ENCODE measurements around the gene TFCP2L1.
"Not testable (repeated sequence)": the region's sequence is repeated elsewhere in the genome, so short reads cannot be mapped to it uniquely, and the experiment has no call there.

Gene TFCP2L1

DNA sequence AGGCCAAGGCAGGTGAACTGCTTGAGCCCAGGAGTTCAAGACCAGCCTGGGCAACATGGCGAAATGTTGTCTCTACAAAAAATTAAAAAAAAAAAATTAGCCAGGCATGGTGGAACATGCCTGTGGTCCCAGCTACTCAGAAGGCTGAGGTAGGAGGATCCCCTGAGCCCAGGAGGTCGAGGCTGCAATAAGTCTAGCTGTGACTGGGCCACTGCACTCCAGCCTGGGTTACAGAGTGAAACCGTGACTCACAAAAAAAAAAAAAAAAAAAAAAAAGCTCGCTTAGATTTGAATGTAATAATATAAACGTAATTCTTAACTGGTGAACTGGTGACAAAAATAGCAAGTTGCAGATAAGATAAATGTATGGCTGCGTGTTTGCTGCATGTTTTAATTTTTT is 56.5 kb downstream of the TFCP2L1 start:
- no peaks in the 10 kb centered on the region for H3K9me3 ChIP-seq (ENCODE audit: control insufficient read depth, low read depth, low read length)
- no peaks in the 10 kb centered on the region for H3K4me1 ChIP-seq (ENCODE audit: control insufficient read depth, low read depth, low read length)
- H3K27me3 ChIP-seq (ENCODE audit: control insufficient read depth, insufficient read depth, low read length) = no peaks in the 10 kb centered on the region
- H3K9ac ChIP-seq (ENCODE audit: low read length) = no peak overlapping the region
- no peak overlapping the region for H3K27ac ChIP-seq (ENCODE audit: low read length)
- no peak overlapping the region for H3K4me3 ChIP-seq (ENCODE audit: low read length)
- H3K36me3 ChIP-seq (ENCODE audit: control insufficient read depth, low read depth, low read length) = no peaks in the 10 kb centered on the region

DNA sequence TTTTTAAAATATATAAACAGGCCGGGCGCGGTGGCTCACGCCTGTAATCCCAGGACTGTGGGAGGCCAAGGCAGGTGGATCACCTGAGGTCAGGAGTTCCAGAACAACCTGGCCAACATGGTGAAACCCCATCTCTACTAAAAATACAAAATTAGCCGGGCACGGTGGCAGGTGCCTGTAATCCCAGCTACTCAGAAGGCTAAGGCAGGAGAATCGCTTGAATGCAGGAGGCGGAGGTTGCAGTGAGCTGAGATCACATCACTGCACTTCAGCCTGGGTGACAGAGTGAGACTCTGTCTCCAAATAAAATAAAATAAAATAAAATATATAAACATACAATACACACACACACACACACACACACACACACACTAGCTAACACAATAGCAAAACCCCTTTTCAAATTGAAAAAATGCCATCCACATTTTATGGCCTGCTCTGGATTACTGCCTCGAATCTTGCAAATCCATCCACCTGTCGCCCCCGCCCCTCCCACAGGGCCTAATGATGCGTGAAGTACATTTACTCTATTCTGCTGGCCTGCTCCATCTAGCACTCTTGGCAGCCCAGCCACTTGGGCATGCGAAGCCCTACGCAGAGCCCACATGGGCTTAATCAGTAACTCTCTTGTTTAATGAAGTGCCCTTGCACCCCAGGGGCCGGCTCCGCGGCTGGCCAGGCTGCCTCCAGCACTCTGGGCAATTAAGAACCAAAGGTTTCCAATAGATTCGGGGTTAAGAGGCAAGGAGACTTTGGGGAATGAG is 57.4 kb downstream of the TFCP2L1 start:
- not testable (repeated sequence) for H3K27me3 ChIP-seq (ENCODE audit: control insufficient read depth, insufficient read depth, low read length); H3K36me3 ChIP-seq (ENCODE audit: control insufficient read depth, low read depth, low read length); H3K9ac ChIP-seq (ENCODE audit: low read length); H3K4me1 ChIP-seq (ENCODE audit: control insufficient read depth, low read depth, low read length); H3K4me3 ChIP-seq (ENCODE audit: low read length); H3K27ac ChIP-seq (ENCODE audit: low read length); H3K9me3 ChIP-seq (ENCODE audit: control insufficient read depth, low read depth, low read length)

DNA sequence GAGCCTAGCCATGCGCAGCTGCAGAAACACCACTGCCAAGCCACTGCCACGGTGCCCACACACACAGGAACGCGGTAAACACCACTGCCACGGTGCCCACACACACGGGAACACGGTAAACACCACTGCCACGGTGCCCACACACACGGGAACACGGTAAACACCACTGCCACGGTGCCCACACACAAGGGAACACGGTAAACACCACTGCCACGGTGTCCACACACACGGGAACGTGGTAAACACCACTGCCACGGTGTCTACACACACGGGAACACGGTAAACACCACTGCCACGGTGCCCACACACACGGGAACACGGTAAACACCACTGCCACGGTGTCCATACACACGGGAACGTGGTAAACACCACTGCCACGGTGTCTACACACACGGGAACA is 59.3 kb downstream of the TFCP2L1 start:
- not testable (repeated sequence) for H3K36me3 ChIP-seq (ENCODE audit: control insufficient read depth, low read depth, low read length); H3K4me3 ChIP-seq (ENCODE audit: low read length); H3K9ac ChIP-seq (ENCODE audit: low read length); H3K4me1 ChIP-seq (ENCODE audit: control insufficient read depth, low read depth, low read length); H3K27ac ChIP-seq (ENCODE audit: low read length); H3K9me3 ChIP-seq (ENCODE audit: control insufficient read depth, low read depth, low read length); H3K27me3 ChIP-seq (ENCODE audit: control insufficient read depth, insufficient read depth, low read length)

DNA sequence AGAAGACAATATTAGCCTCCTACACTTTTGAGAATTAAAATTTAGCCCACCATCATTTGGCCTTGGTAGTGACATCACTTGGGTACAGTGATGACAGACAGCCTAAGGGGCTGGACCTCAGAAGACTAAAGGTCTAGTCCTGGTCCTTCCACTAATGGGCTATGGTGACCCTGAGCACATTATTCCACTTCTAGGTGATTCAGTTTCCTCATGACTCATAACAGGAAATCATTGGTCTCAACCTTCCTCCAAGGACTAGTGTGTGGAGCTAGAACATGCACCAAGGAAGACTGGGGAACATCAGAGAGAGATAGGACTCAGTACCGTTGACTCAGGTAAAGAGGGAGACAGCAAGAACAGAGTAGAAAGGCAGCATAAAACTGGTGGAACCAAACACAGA is 64.0 kb downstream of the TFCP2L1 start:
- no peak overlapping the region for H3K9ac ChIP-seq (ENCODE audit: low read length)

DNA sequence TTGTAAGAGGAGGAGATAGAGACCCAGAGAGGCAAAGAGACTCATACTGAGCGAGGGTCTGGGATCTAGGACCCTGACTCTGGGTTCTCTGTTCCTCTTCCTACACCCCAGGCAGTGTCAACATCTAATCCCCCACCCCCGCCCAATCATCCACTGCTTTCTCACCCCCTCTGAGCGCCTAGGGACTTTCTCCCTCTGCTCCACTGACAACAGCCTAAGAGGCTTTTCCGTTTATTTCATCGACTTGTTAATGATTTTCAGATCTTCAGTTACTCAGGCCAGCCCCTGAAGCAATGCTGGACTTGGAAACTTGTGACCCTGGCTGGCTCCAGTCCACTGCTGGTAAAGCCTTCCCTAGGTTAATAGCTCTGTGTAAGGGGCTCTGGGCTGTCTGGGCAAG is 65.1 kb downstream of the TFCP2L1 start:
- Histone ChIP-seq H3K4me1 (ENCODE audit: control insufficient read depth, low read depth, low read length) (no peaks in the 10 kb centered on the region), H3K27me3 (ENCODE audit: control insufficient read depth, insufficient read depth, low read length) (no peaks in the 10 kb centered on the region), H3K36me3 (ENCODE audit: control insufficient read depth, low read depth, low read length) (no peaks in the 10 kb centered on the region), H3K9ac (ENCODE audit: low read length) (no peak overlapping the region), H3K4me3 (ENCODE audit: low read length) (no peak overlapping the region), H3K27ac (ENCODE audit: low read length) (no peak overlapping the region), H3K9me3 (ENCODE audit: control insufficient read depth, low read depth, low read length) (no peaks in the 10 kb centered on the region)

More for the DNA sequence above, 64.0 kb downstream of the TFCP2L1 start:
- no peaks in the 10 kb centered on the region for H3K4me1 ChIP-seq (ENCODE audit: control insufficient read depth, low read depth, low read length)
- no peak overlapping the region for H3K27ac ChIP-seq (ENCODE audit: low read length)
- H3K4me3 ChIP-seq (ENCODE audit: low read length) = no peak overlapping the region
- no peaks in the 10 kb centered on the region for H3K9me3 ChIP-seq (ENCODE audit: control insufficient read depth, low read depth, low read length)
- H3K36me3 ChIP-seq (ENCODE audit: control insufficient read depth, low read depth, low read length) = no peaks in the 10 kb centered on the region
- H3K27me3 ChIP-seq (ENCODE audit: control insufficient read depth, insufficient read depth, low read length) = no peaks in the 10 kb centered on the region

DNA sequence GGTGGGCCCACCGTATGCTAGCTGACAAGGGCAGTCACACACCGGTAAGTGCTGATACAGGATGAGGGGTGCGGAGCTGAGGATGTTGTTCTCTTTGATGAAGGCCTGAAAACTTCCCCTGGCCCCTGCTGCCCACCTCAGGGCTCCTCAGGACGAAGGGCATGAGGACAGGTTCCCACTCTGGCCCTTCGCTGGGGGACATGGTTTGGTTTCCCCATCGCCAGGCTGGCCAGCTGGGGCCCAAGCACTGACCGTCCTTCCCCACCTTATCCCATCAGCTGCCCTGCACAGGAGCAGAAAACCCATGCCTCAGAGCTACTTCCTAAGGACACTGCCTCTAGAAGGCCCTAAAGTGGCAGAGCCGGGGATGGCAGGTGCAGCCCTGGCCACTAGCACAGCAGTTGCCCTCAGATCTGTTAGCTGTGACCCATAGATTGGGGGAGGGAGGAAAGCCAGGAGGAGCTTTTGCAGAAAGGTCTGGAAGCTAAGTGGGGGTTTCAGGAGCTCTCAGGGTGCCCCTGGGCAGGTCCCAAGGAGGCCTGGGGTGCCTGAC is 66.5 kb downstream of the TFCP2L1 start:
- H3K27ac ChIP-seq (ENCODE audit: low read length) = no peak overlapping the region
- H3K9ac ChIP-seq (ENCODE audit: low read length) = no peak overlapping the region
- H3K36me3 ChIP-seq (ENCODE audit: control insufficient read depth, low read depth, low read length) = no peaks in the 10 kb centered on the region
- H3K4me1 ChIP-seq (ENCODE audit: control insufficient read depth, low read depth, low read length) = no peaks in the 10 kb centered on the region
- no peak overlapping the region for H3K4me3 ChIP-seq (ENCODE audit: low read length)
- H3K9me3 ChIP-seq (ENCODE audit: control insufficient read depth, low read depth, low read length) = no peaks in the 10 kb centered on the region
- H3K27me3 ChIP-seq (ENCODE audit: control insufficient read depth, insufficient read depth, low read length) = no peaks in the 10 kb centered on the region

DNA sequence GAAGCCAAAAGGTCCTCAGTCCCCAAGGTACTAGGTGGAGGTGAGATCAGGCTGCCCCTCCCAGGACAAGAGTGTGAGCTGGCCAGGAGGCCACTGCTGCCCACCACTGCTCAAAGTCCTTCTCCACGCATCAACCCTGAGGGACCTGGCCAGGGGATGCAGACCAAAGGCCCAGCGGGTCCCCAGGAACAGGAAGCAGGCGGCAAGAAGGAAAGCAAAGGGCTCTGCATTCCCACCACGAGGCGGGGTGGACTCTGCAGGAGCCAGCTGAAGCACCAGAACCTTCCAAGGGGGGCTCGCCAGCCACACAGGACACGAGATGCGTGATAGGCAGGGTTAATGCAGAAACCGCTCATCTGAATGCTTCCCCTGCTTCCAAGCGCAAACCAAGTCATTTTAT is 67.4 kb downstream of the TFCP2L1 start:
- H3K4me3 ChIP-seq (ENCODE audit: low read length) = no peak overlapping the region
- no peaks in the 10 kb centered on the region for H3K9me3 ChIP-seq (ENCODE audit: control insufficient read depth, low read depth, low read length)
- no peaks in the 10 kb centered on the region for H3K4me1 ChIP-seq (ENCODE audit: control insufficient read depth, low read depth, low read length)
- no peaks in the 10 kb centered on the region for H3K36me3 ChIP-seq (ENCODE audit: control insufficient read depth, low read depth, low read length)
- no peak overlapping the region for H3K27ac ChIP-seq (ENCODE audit: low read length)
- H3K9ac ChIP-seq (ENCODE audit: low read length) = no peak overlapping the region
- H3K27me3 ChIP-seq (ENCODE audit: control insufficient read depth, insufficient read depth, low read length) = no peaks in the 10 kb centered on the region

DNA sequence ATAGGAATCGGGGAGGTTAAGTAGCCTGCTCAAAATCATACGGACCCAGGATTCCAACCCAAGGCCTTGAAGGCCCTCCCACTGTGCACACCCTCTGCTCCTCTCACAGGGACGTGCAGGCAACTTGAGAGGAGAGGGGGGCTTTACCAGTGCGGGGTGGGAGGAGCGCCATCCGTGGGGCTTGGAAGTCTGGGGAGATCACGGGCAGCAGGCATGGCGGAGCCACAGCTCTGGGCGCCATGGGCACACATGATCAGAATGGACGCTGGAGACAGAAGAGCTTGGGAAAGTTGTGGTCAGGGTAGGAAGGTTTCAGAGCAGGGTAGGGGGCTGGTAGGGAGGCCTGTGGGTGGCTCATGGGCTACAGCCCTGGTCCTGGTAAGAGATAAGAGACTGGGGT is 70.7 kb downstream of the TFCP2L1 start:
- H3K9me3 ChIP-seq (ENCODE audit: control insufficient read depth, low read depth, low read length) = no peaks in the 10 kb centered on the region
- H3K4me1 ChIP-seq (ENCODE audit: control insufficient read depth, low read depth, low read length) = no peaks in the 10 kb centered on the region
- H3K27me3 ChIP-seq (ENCODE audit: control insufficient read depth, insufficient read depth, low read length) = no peaks in the 10 kb centered on the region
- no peak overlapping the region for H3K27ac ChIP-seq (ENCODE audit: low read length)
- no peaks in the 10 kb centered on the region for H3K36me3 ChIP-seq (ENCODE audit: control insufficient read depth, low read depth, low read length)
- no peak overlapping the region for H3K9ac ChIP-seq (ENCODE audit: low read length)
- no peak overlapping the region for H3K4me3 ChIP-seq (ENCODE audit: low read length)

DNA sequence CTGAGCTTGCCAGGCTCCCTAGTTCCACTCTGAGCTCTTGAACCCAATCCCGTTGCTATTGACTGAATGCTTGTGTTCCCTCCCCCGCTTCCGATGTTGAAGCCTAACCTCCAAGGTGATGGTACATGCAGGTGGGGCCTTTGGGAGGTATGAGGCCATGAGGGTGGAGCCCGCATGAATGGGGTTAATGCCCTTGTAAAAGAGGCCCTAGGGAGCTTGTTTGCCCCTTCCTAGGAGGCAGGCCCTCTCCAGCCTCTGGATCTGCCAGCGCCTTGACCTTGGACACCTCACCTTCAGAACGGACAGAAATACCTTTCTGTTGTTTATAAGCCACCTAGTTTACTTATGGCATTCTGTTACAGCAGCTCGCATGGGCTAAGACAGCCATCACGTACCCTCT is 71.6 kb downstream of the TFCP2L1 start:
- no peak overlapping the region for H3K9ac ChIP-seq (ENCODE audit: low read length)
- no peak overlapping the region for H3K27ac ChIP-seq (ENCODE audit: low read length)
- no peaks in the 10 kb centered on the region for H3K36me3 ChIP-seq (ENCODE audit: control insufficient read depth, low read depth, low read length)
- H3K4me1 ChIP-seq (ENCODE audit: control insufficient read depth, low read depth, low read length) = no peaks in the 10 kb centered on the region
- H3K9me3 ChIP-seq (ENCODE audit: control insufficient read depth, low read depth, low read length) = no peaks in the 10 kb centered on the region
- H3K4me3 ChIP-seq (ENCODE audit: low read length) = no peak overlapping the region
- no peaks in the 10 kb centered on the region for H3K27me3 ChIP-seq (ENCODE audit: control insufficient read depth, insufficient read depth, low read length)

DNA sequence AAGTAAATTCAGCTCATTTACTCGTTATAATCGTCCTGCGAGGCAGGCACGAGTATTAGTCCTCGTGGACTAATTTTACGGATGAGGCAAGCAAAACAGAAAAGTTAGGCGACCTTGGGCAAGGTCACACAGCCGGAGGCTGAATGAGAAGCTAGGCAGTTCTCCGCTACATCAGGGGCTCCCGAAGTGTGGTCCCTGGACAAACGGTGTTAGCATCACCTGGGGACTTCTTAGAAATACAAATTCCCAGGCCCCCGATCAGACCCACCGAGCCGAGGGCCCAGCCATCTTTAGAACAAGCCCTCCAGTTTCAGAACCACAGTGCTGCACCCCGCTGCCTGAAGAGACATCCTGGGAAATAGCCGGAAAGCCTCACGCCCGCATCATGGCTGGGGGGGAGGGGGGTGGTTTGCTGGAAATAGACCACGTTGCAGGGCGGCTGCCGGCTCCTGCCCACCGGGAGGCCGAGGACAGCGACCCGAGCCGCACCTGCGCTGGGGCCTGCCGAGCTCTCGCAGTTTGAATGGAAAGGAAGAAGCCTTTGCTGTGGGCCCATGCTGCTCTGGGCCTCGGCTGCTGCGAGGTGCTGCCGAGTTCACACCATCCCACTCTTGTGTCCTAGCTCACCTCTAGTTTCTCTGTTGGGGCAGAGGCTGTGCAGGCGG is 72.2 kb downstream of the TFCP2L1 start:
- no peaks in the 10 kb centered on the region for H3K9me3 ChIP-seq (ENCODE audit: control insufficient read depth, low read depth, low read length)
- no peak overlapping the region for H3K9ac ChIP-seq (ENCODE audit: low read length)
- H3K4me3 ChIP-seq (ENCODE audit: low read length) = no peak overlapping the region
- H3K27me3 ChIP-seq (ENCODE audit: control insufficient read depth, insufficient read depth, low read length) = no peaks in the 10 kb centered on the region
- H3K36me3 ChIP-seq (ENCODE audit: control insufficient read depth, low read depth, low read length) = no peaks in the 10 kb centered on the region
- no peaks in the 10 kb centered on the region for H3K4me1 ChIP-seq (ENCODE audit: control insufficient read depth, low read depth, low read length)
- no peak overlapping the region for H3K27ac ChIP-seq (ENCODE audit: low read length)

DNA sequence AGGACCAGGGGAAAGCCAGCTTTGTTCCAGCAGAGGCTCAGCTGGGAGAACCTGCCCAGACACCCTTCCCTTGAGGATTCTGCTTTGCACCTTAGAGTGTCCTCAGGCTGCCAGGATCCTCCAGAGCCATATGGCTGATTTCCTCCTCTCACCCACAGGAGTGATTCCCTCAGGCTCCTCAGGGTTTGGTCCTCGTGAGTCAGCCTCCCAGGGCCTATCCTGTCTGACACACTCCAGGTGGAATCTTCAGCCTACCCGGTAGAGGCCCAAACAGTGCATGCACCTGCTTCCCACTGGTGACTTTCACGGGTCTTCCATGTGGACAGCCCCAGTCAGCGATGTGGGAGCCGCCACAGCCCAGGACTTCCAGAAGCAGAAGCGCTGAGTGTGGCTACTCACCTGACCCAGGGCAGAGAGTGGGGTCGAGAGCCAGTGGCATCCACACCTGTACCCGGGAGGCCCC is 73.3 kb downstream of the TFCP2L1 start:
- H3K9ac ChIP-seq (ENCODE audit: low read length) = no peak overlapping the region
- no peak overlapping the region for H3K27ac ChIP-seq (ENCODE audit: low read length)
- H3K27me3 ChIP-seq (ENCODE audit: control insufficient read depth, insufficient read depth, low read length) = no peaks in the 10 kb centered on the region
- H3K4me1 ChIP-seq (ENCODE audit: control insufficient read depth, low read depth, low read length) = no peaks in the 10 kb centered on the region
- no peaks in the 10 kb centered on the region for H3K36me3 ChIP-seq (ENCODE audit: control insufficient read depth, low read depth, low read length)
- H3K9me3 ChIP-seq (ENCODE audit: control insufficient read depth, low read depth, low read length) = no peaks in the 10 kb centered on the region
- no peak overlapping the region for H3K4me3 ChIP-seq (ENCODE audit: low read length)

DNA sequence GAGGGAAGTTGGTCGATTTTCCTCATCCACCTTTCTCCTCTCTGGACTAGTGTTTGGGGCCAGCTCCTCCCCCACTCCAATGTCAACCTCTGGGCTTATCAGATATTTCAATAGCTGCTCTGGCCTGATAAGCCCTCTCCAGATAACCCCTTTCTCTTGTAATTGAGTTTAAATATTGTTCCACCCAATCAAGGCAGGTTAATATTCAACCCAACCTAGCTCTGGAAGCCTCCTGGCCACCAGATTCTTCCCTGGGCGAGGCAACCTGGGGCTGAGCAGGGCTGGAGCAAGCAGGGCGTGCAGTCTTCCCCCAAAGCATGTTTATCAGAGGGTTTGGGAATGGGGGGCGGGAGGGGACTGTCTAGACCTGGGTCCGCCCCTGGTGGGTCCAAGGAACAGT is 73.8 kb downstream of the TFCP2L1 start:
- H3K27me3 ChIP-seq (ENCODE audit: control insufficient read depth, insufficient read depth, low read length) = no peaks in the 10 kb centered on the region
- no peak overlapping the region for H3K27ac ChIP-seq (ENCODE audit: low read length)
- no peaks in the 10 kb centered on the region for H3K36me3 ChIP-seq (ENCODE audit: control insufficient read depth, low read depth, low read length)
- H3K9me3 ChIP-seq (ENCODE audit: control insufficient read depth, low read depth, low read length) = no peaks in the 10 kb centered on the region
- no peaks in the 10 kb centered on the region for H3K4me1 ChIP-seq (ENCODE audit: control insufficient read depth, low read depth, low read length)
- H3K9ac ChIP-seq (ENCODE audit: low read length) = no peak overlapping the region
- H3K4me3 ChIP-seq (ENCODE audit: low read length) = no peak overlapping the region

Data from iPS-18a (cell line).